ENCODE data around the gene WWOX.

WWOX gene

DNA sequence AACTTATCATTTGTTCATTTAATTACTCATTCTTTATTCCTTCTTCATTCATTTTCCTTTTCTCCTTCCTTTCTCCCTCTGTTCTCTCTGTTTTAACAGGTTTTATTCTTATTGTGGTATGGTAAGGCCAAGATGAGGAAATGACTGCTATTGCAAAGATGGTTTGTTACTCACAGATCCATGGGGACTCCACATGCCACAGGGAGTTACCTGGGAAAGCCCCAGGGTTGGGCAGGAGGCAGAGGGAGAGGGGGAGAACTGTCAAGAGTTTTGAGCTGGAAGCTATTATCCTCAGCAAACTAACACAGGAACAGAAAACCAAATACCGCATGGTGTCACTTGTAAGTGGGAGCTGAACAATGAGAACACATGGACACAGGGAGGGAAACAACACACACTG lies 453.3 kb downstream of the WWOX start:
- DNase-seq: no peak

DNA sequence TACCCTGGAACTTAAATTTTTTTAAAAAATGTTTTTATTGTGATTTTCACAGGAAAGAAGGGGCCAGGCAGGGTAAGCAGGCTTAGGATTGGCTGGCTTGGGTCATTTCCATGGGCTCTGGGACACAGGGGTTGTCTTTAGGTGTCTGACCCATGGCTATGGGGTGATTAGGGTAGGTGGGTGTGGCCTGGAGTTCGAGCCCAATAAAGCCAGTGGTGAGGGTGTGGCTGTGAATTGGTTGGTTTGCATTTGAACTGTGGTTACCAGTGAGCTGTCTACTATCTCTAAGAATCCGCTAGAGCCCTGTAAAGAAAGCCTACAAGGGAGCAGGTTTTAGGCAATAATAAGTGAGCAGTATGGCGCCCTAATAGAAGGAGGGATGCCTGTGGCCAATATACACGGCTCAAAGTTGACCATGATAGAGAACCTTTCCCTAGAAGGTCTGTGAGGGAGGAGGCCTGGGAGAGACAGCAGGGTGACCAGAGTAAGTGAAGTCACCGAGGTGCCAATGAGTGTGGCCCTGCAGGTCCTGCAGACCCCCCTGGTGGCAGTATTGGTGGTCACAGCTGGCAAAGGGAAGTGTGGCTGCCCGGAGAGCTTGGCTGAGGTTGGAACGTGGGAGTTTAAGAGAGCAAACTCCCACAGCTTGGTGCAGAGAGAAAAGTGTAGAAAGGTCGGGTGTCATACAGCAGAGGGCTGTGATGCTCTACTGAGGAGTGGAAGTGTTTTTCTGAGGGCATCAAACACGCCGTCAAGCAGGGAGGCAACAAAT lies 454.0 kb downstream of the WWOX start:
- DNase-seq: no peak

DNA sequence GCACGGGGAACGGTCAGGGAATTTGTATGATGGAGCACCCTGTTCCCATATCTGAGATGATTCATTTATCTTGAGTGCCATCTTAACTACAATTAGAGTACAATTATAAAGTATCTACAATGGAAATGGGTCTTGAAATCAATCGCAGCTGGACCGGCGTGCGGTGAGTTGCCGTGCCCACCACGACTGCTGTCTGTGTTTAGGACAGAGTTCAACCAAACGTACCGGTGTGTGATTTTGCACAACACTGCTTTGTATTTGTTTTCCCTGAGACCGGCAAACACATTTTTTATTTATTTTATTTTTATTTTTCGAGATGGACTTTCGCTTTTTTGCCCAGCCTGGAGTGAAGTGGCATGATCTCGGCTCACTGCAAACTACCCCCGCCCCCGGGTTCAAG lies 457.0 kb downstream of the WWOX start:
- no peak for DNase-seq

DNA sequence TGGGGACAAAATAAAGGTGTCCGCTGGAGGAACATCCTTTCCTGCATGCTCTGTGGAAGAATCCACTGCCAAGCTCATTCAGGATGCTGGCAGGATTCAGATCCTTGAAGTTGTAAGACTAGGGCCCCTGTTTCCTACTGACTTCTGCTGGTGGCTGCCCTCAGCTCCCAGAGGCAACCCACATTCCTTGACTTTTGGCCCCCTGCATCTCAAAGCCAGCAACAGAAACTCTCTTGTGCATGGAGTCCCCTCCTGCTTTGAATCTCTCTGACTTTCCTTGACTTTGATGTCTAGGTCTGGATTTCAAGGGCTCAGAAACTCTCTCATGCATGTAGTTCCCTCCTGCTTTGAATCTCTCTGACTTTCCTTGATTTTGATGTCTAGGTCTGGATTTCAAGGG lies 461.5 kb downstream of the WWOX start:
- DNase-seq: no peak

DNA sequence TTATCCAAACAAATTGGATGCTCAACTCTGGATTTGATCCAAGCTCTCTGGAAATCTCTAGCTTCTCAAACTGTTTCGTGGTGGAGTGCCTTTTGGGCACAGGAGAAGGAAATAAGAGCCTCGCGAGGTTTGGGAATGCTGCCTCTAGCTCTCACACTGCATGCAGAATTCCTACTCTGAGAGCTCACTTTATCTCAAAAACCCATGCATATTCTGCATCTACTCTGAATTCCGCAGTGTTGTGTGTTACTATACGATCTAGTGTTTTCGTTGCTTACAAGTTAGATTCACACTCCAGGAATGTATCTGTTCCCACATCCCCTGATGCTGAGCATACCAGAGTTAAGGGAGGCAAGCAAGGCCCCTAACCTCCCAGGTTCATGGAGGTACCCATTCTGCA lies 462.7 kb downstream of the WWOX start:
- DNase-seq: no peak

DNA sequence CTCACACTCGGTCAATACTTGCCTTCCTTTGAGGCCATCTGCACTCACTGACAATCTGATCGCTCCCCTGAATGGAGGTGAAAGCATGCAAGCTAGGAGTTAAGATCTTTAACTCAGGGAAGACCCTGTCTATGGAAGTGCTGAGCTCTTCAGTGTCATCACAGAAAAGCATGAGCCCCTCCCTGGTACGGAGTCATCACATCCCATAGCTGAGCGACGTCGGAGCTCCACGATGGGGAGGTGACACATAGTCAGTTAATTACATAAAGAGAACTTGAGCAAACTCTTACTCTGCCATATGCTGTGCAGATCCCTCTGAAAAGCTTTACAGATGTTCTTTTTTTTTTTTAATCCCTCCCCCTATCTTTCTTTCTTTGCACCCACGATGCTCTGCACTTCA lies 463.2 kb downstream of the WWOX start:
- DNase-seq: no peak

DNA sequence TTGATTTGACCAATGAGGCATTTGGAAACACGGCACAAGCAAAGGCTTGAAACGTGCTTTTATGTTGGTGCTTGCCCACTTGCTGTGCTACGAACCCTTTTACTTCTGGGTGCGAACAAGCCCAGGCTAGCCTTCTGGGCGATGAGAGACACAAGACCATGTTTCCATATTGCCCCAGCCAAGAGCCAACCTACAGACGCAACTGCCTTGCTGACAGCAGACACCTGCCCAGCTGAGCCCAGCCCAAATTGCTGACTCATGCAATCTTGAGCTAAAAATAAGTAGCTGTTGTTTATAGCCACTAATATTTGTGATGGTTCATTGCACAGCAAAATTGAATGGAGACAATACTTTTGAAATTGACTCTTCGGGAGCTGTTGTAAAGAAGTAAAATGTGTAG lies 464.5 kb downstream of the WWOX start:
- DNase-seq: no peak

DNA sequence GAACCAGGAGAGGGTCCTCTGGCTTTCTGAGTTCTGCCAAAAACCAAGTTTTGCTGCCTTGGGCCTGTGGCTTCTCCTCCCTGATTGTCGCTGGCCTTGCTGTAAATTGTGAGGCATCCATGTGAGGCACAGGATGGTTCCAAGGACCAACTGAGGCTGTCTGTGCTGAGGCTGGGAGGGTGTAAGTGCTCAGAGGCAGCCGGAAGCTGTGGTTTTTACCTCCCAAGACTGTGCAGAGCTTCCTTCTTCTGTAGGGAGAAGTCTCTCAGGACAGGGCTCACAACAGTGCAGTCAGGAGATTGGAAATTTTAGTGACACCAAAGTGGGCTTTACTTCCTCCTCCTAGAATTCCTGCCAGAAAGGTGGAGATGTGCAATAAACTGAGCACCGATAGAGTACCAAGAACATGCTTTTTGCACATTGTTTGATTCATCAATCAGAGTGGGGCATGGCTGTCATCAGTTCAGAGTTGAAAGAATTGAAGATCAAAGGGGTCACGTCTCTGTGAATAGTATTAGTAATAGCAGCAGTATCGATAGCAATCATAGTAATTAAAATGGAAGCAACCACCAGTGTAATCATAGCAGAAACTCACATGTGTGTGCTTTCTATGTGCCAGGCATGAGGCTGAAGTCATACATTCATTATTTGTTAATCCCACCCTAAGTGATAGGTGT lies 467.1 kb downstream of the WWOX start:
- DNase-seq: no peak

DNA sequence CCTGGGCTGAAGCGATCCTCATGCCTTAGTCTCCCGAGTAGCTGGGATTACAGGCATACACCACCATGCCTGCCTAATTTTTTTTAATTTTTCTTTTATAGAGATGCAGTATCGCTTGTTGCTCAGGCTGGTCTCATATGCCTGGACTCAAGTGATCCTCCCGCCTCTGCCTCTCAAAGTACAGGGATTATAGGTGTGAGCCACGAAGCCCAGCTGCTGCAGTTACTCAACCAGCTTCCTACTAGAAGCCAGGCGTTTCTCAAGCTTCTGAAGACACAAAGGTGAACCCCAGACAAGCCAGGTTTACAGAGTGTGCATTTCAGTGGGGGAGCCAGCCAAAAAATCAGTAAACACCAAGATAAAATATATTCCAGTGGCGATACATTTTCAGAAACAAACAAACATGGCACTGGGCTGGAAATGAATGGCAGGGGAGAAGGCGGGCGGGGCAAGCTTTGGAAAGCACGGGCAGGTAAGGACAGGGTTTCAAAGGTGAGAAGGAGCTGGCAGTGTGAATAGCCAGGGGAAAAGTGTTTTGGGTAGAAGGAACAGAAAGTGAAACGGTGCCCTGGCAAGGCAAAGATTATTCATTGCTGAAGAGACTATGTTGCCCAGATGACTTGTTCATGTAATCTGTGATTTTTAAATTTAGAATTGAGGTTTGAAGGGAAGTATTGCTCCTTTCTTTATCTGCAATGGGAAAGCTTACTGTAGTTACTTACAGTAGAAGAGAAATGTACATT lies 471.1 kb downstream of the WWOX start:
- DNase-seq: no peak

DNA sequence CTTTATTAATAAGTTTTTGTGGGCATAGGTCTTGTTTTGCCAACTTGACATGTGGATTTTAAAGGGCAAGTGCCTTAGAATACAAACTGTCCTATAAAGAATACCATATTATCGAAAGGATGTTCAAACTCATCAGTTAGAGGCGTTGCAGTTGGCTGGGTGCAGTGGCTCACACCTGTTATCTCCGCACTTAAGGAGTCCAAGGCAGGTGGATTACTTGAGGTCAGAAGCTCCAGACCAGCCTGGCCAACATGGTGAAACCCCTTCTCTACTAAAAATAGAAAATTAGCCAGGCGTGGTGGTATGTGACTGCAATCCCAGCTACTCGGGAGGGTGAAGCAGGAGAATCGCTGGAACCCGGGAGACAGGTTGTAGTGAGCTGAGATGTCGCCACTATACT lies 472.0 kb downstream of the WWOX start:
- no peak for DNase-seq

DNA sequence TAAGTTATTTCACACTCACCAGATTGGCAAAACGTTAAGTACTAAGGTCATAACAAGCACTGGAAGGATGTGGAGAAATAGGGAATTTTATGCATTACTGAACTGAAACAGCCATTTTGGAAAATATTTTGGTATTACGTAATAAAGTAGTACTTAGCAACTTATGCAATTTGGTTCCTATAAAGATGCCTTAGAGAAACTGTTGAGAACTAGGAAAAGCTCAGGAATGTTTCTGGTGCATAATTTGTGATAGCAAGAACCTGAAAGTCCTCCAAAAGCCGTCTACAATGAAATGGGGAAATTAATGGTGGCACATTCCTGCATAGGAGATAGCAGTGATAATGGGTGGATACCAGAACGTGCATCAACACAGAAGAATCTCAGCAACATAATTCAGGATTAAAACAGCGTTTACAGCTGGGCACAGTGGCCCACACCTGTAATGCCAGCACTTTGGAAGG lies 472.5 kb downstream of the WWOX start:
- DNase-seq: no peak

DNA sequence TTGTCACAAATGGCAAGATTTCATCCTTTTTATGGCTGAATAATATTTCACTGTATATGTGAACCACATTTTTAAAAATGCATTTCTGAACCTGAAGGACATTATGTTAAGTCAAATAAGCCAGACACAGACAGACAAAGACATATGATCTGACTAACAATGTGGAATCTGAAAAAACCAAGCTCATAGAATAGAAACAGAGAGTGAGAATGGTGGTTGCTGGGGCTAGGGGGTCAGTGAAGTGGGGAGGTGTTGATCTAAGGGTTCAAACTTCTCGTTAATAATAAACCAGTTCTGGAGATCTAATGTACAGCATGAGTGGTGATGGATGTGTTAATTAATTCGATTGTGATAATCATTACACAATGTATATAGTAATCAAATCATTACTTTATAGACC lies 475.1 kb downstream of the WWOX start:
- DNase-seq: no peak

DNA sequence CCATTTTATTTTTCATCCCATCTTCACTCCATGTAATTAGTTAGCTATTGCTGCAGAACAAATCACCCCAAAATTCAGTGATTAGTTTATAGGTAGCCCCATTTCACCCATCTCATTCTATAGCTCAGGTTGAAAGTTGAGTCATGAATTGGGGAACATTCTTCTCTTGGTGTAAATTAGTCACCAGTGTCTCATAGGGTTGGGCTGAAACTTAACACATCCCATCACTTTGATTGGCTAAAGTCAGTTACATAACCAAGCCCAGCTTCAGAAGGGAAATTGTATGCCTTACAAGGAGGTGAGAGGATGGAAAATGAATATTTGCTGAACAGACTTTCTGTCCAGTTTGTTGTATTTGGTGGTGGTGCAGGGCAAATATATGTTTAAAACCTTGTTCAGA lies 477.5 kb downstream of the WWOX start:
- no peak for DNase-seq

DNA sequence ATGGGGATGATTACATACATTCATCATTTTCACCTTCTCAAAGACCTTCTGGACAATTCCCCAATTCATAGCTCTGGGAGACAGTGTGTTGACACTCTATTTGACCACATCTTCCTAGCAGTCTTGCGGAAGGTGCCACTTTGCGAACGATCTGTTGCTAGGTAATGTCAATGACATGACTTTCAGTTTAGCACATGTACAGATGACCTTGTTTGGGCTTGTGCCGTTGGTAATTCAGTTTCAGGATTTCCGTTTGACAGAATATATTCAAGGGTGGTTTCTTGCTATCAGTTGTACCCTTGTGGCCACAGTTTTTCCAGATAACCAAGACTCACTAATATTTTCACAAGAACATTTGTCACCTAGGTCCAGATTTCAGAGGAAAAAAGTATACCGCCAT lies 478.2 kb downstream of the WWOX start:
- DNase-seq: no peak

DNA sequence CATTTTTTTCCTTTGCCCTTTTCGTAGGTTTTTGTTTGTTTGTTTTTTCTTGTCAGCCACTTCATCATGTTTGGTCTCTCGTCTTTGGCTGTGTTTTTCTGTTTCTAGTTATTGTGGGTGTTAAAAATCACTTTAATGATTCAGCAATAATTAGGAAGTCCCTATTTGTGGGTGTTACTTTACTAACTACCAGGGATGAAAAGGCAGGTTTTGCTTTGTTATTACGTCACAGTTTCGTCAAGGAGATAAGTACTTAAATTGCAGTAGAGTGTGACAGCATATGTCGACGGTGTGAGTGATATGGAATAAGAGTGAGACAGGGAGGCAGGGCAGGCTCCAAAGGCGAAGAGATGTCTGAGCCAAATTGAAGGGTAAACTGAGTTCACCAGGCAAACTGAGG lies 479.6 kb downstream of the WWOX start:
- DNase-seq: no peak

DNA sequence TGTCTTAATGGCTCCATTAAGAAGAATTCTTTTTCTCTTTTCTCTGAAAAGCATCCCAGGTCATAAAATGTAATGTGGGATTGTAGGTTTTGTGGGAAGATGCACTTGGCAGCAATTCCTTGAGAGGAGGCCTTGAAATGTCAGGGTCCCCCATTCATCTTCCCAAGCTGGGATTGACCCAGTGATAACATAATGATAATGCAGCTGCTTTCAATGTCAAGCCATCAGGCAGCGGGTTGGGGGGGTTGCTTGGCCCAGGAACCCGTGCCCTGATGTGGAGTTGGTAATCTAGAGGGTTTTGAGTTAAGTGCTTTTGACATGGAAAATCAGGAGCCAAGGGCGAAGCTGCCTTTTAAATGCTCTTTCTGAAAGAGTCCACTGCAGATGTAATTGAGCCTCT lies 484.0 kb downstream of the WWOX start:
- no peak for DNase-seq

DNA sequence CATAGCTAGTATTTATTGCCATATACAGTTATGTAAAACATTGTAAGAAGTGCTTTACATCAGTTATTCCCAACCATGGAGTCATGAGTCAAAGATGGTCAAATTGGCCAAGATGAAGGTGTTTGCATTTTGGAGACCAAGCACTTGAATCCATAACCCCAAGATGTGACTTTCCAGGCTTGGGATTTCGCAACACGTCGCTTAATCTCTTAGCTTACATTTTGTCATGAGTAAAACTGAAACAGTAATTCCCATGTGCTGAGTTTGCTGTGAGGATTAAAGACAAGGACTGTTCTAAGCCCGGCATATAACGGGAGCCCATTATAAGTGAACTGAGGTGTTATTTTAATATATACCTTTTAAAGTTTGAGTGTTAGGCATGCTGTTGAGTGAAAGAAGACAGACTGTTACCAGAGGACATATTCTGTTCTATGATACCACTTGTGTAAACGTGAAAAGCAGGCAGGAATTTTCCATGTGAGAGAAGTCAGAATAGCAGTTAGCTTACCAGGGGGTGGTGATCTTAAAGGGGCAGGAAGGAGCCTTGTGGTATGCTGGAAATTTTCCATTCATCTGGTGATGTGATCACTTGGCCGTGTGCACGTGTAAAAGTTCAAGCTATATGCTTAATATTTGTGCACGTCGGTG lies 484.9 kb downstream of the WWOX start:
- DNase-seq: no peak

DNA sequence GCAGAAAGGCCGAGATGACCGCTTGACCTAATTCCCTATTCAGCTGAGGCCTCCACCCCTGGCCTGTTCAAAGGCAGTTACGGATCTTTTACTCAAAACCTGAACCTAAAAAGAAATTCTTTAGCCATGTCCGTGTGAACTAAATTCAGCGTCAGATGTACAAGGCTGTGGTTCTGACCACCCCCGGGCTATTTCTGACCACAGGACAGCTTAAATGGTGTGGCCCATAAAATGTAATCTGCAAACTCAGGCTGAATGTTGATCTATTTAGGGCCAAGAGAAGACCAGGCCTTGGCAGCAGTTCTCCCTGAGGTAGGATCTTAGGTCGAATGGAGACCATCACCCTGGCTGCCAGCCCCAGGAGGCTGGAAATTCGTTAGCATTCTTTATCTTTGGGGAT lies 485.5 kb downstream of the WWOX start:
- DNase-seq: no peak

DNA sequence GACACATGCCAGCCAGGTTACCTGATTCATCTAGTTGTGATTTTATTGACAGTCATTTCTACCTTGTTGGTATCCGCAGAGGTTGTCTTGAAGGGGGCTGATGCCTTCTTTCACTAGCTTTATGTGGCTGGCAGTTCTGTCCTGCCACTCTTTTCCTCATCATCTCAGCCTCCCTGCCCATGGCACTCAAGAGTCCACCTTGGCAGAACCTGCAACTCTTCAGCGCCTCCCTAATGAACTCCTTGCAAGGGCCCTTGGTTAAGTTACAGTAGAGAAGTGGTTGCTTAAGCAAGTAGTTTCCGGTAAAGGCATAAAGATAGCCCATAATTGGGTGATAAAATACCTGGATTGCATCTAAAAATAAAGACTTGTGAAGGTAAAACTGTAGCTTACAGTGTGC lies 489.9 kb downstream of the WWOX start:
- DNase-seq: no peak

DNA sequence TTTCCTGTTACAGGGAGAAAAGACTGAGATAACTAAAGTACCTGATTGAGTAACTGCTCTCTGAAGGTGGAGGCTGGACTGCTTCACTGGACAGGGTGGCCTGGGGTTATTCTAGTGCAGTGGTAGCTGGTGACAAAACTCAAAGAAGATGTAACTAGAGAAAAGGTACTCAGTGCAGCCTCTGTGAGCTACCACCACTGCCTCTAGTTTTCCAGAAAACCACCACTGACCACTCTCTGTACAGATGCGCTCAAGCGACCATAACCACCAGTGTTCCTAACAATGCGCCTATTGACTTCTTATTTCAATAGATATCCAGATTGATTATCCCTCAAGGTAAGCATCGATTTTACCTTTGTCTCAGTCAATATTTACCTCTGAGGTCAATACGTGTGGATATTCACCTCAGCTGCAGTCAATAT lies 492.2 kb downstream of the WWOX start:
- DNase-seq: no peak

DNA sequence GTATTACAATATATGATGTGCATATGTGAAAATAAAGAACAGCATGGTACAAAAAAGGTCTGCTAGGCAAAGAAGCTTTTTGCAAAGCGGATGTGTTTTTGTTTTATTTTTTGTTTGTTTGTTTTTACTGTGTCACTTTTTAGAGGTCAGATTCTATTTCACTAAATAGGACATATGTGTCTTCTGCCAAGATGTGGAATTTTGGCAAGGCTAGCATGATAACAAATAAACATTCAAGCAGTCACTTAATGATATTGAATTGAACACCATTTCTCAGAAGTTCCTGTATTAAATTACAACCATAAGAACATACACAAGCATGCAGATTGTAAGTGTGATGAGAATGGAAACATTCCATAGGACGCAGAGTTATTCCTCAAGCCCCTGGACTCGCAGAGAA lies 492.7 kb downstream of the WWOX start:
- no peak for DNase-seq

DNA sequence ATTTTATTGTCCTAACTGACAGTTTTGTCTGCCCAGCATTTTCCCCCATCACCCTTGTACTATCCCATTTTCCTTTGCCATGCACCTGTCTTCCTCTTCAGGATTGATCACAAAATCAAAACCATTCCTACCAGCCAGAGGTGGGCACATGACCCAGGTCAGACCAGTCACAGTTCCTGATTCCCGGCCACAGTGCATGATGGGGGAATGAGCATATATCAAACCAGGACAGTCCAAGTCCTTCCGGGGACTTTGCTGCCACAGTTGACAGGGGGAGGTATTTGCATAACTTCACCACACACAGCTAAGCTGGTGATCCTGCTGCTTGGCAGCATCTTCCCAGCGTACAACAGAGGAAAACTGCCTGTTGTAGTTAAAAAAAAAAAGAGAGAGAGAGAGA lies 493.9 kb downstream of the WWOX start:
- no peak for DNase-seq

DNA sequence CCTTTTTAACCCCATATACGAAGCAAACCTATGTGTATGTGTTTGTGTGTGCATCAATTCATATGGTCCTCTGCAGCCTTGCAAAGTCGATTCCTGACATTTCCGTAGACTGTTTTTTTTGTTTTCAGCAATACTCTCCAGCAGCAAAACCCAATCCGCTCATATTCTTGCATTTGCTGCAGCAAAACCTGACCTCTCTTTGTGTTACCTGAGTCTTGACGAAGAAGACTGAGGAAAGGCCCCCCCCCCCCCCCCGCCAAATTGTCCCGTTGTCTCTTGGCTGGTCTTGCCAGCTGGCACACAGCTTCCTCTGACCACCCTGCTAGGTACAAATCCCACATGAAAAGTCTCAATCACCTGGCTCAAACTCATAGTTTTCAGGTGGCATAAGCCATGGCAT lies 494.7 kb downstream of the WWOX start:
- DNase-seq: no peak
